ENCODE data around the gene TMEM161A. TPM values are rescaled to one million over a fixed set of nuclear protein-coding genes. Genes with fewer than 3 reads are reported as not detected.
"Not testable (repeated sequence)": the region's sequence is repeated elsewhere in the genome, so short reads cannot be mapped to it uniquely, and the experiment has no call there.

TMEM161A gene
- total RNA-seq, 2 donors from 2014 or later = 56.1 to 66.6 TPM

GRCh38 chr19:19137556-19138108 is 646 bp downstream of the TMEM161A start:
- Mint-ChIP-seq H3K4me1 (peaks cover 14% of the 10 kb centered on the region), H3K27me3 (ENCODE audit: insufficient read depth) (peaks cover 26% of the 10 kb centered on the region)

GRCh38 chr19:19135713-19136112 is 2.6 kb downstream of the TMEM161A start:
- not testable (repeated sequence) for H3K9ac ChIP-seq (ENCODE audit: extremely low read depth, low read length, poor library complexity, severe bottlenecking); H3K27ac Mint-ChIP-seq; H3K27ac ChIP-seq (ENCODE audit: low read depth, low read length); H3K27me3 ChIP-seq (ENCODE audit: control insufficient read depth, insufficient read depth, low read length, poor library complexity, severe bottlenecking); H3K4me3 Mint-ChIP-seq; H3K4me1 ChIP-seq (ENCODE audit: control insufficient read depth, insufficient read depth, low read length); H3K4me3 ChIP-seq (ENCODE audit: low read length); DNase-seq
- Mint-ChIP-seq H3K36me3 (ENCODE audit: low read depth) (peaks cover 18% of the 10 kb centered on the region), H3K4me1 (peaks cover 14% of the 10 kb centered on the region), H3K27me3 (ENCODE audit: insufficient read depth) (peaks cover 15% of the 10 kb centered on the region), H3K9me3 (peaks cover 11% of the 10 kb centered on the region)
- peaks cover 18% of the 10 kb centered on the region for H3K36me3 ChIP-seq (ENCODE audit: control insufficient read depth, insufficient read depth, low read length)
- WGBS, 2 experiments (ENCODE audit: insufficient coverage in 1 of 2, insufficient read length in 1 of 2) = 85 to 91% methylated on average over 3 to 5 of the region's 6 CpGs
- H3K9me3 ChIP-seq (ENCODE audit: control insufficient read depth, low read length) = peaks cover 12% of the 10 kb centered on the region

More at GRCh38 chr19:19137556-19138108, 646 bp downstream of the TMEM161A start:
- WGBS, 2 experiments (ENCODE audit: insufficient coverage in 1 of 2, insufficient read length in 1 of 2) = 39 to 51% methylated on average over 13 to 25 of the region's 25 CpGs
- no peak for DNase-seq
- H3K27me3 ChIP-seq (ENCODE audit: control insufficient read depth, insufficient read depth, low read length, poor library complexity, severe bottlenecking) = peaks cover 4% of the 10 kb centered on the region
- no peak overlapping the region for H3K27ac ChIP-seq (ENCODE audit: low read depth, low read length)
- Mint-ChIP-seq H3K4me3 (peak overlapping the region; percentile 91), H3K36me3 (ENCODE audit: low read depth) (peaks cover 10% of the 10 kb centered on the region), H3K9me3 (peaks cover 2% of the 10 kb centered on the region), H3K27ac (peak overlapping the region; percentile 96)
- TF ChIP-seq CTCF (conservative IDR thresholded peaks at IDR 0.05) = no peak
- peak overlapping the region; percentile 70 for H3K9ac ChIP-seq (ENCODE audit: extremely low read depth, low read length, poor library complexity, severe bottlenecking)
- peak overlapping the region; percentile 88 for H3K4me3 ChIP-seq (ENCODE audit: low read length)
- peaks cover 9% of the 10 kb centered on the region for H3K36me3 ChIP-seq (ENCODE audit: control insufficient read depth, insufficient read depth, low read length)
- no peaks in the 10 kb centered on the region for H3K4me1 ChIP-seq (ENCODE audit: control insufficient read depth, insufficient read depth, low read length)
- H3K9me3 ChIP-seq (ENCODE audit: control insufficient read depth, low read length) = peaks cover under 1% of the 10 kb centered on the region

- no peaks in the 10 kb centered on the region for H3K4me1 ChIP-seq (ENCODE audit: control insufficient read depth, insufficient read depth, low read length)
- 39 to 43% methylated on average over 17 to 20 of the region's 21 CpGs for WGBS, 2 experiments (ENCODE audit: insufficient coverage in 1 of 2, insufficient read length in 1 of 2)
- peaks cover 11% of the 10 kb centered on the region for H3K27me3 Mint-ChIP-seq (ENCODE audit: insufficient read depth)
- H3K27ac Mint-ChIP-seq = no peak overlapping the region
- H3K36me3 ChIP-seq (ENCODE audit: control insufficient read depth, insufficient read depth, low read length) = peaks cover 19% of the 10 kb centered on the region
- peak; percentile 49 for TF ChIP-seq CTCF (conservative IDR thresholded peaks at IDR 0.05)
- H3K27ac ChIP-seq (ENCODE audit: low read depth, low read length) = no peak overlapping the region
- peaks cover 12% of the 10 kb centered on the region for H3K9me3 ChIP-seq (ENCODE audit: control insufficient read depth, low read length)
- H3K9me3 Mint-ChIP-seq = peaks cover 11% of the 10 kb centered on the region
- H3K9ac ChIP-seq (ENCODE audit: extremely low read depth, low read length, poor library complexity, severe bottlenecking) = no peak overlapping the region
- DNase-seq = peak; percentile 89
- H3K4me1 Mint-ChIP-seq = peaks cover 14% of the 10 kb centered on the region
- no peak overlapping the region for H3K4me3 ChIP-seq (ENCODE audit: low read length)
- H3K36me3 Mint-ChIP-seq (ENCODE audit: low read depth) = peaks cover 26% of the 10 kb centered on the region
- no peak overlapping the region for H3K4me3 Mint-ChIP-seq
- H3K27me3 ChIP-seq (ENCODE audit: control insufficient read depth, insufficient read depth, low read length, poor library complexity, severe bottlenecking) = no peaks in the 10 kb centered on the region
Observed at GRCh38 chr19:19134687-19135158, 3.6 kb downstream of the TMEM161A start.
